Stimulated activated CD4-positive, alpha-beta T cell treated with anti-CD3 and anti-CD28 coated beads, TNF-alpha, amount 100 ng/mL, for 24 hours (primary cell): ENCODE measurements around the gene JPH4.
"Not testable (repeated sequence)": the region's sequence is repeated elsewhere in the genome, so short reads cannot be mapped to it uniquely, and the experiment has no call there.

Experiments
- DNase-seq, 3 experiments: peaks; one replicate each; pipeline ENCODE4 v3.0.0-alpha.2; 2020; ENCODE audit warnings: low read depth in 3 of 3

The JPH4 gene

GRCh38 chr14:23609001-23609400 is 30.4 kb upstream of the JPH4 start:
- DNase-seq = no peak

DNA sequence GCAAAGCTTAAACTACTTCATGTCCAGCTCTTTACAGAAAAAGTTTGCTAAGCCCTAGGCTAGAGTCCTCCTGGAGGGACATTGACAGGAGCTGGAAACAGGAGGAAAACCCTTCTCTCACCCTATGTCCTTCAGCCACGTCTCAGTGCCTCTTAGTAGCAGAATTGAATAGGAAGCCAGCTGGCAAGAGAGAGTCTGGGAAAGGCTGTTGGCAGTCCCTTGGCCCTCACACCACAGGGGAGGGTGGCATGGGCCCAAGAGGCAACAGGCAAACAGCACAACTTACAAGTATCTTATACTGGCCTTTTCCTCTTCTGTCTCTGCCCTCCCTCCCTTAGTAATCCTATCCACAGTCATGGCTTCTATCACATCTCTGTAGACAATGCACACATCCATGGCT is 29.9 kb upstream of the JPH4 start:
- no peak for DNase-seq

GRCh38 chr14:23605931-23606585 is 27.5 kb upstream of the JPH4 start:
- DNase-seq = peak in 1 of 3 experiments; percentile 8

- no peak for DNase-seq
These were observed 26.1 kb upstream of the JPH4 start for GRCh38 chr14:23604675-23605170.

GRCh38 chr14:23604148-23604547 is 25.6 kb upstream of the JPH4 start:
- no peak for DNase-seq

GRCh38 chr14:23603103-23603502 is 24.5 kb upstream of the JPH4 start:
- DNase-seq = no peak

DNA sequence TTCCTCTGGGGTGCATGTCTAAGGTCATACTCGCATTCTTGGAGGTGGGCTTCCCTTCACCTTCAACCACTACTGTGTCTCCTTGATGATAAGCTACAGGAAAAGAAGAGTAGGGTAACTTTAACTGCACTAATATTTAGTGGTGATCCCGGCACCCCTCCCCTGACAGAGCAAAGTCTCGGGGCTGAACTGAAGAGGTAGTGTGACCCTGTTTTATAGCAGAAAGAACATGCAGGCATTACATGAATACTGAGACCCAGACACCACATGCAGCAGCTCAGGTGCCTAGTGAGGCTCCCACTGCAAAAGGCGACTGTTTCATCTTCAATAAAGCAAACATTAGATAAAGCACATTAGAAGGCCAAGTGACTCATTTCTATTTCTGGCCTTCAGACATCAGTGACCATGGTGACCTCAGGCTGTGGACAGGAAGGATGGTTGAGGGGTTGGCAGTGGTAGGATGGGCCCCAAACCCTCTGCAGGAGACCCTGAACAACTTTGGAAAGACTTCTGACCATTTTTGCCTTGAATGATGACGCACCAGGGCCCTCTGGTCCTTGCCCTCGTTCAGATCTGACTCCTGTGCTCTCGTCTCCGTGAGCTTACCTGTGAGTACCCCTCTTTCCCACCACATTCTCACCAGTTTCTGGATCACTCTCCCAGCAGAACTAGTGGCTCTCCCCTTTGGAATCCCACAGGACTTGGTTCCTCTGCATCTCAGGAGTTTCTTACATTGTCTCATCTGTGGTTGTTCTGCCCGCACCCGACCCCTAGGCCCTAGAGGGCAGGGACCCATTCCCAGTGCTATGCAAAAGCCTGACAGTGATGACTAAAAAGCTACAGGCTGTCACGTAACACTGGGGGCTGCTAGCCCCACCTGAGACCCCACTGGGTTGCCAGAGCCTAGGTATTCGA is 23.8 kb upstream of the JPH4 start:
- no peak for DNase-seq

GRCh38 chr14:23601845-23602180 is 23.2 kb upstream of the JPH4 start:
- DNase-seq = no peak

- DNase-seq = no peak
These were observed 22.8 kb upstream of the JPH4 start for GRCh38 chr14:23601424-23601823.

DNA sequence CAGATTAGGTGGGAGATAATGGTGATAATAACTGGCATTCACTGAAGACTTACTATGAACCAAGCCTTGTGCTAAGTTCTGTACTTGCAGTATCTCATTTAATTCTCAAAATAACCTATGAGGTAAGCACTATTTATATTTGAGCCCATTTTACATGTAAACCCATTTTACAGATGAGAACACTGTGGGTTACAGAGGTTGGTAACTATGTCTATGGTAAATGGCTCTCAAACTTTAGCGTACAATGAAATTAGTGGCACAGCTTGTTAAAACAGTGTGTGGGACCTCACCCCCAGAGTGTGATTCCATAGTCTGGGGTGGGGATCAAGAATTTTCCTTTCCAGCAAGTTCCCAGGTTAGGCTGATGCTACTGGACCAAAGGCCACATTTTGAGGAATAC is 22.2 kb upstream of the JPH4 start:
- no peak for DNase-seq

GRCh38 chr14:23600322-23600707 is 21.7 kb upstream of the JPH4 start:
- DNase-seq = no peak

DNA sequence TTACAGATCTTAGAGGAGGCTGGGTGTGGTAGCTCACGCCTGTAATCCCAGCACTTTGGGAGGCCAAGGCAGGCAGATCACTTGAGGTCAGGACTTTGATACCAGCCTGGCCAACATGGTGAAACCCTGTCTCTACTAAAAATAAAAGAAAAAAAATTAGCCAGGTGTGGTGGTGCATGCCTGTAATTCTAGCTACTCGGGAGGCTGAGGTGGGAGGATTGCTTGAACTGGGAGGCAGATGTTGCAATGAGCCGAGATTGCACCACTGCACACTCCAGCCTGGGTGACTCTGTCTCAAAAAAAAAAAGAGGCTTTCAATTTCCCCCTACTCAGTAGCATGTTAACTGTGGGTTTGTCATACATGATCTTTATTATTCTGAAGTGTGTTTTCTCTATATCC is 15.6 kb upstream of the JPH4 start:
- DNase-seq = not testable (repeated sequence)

DNA sequence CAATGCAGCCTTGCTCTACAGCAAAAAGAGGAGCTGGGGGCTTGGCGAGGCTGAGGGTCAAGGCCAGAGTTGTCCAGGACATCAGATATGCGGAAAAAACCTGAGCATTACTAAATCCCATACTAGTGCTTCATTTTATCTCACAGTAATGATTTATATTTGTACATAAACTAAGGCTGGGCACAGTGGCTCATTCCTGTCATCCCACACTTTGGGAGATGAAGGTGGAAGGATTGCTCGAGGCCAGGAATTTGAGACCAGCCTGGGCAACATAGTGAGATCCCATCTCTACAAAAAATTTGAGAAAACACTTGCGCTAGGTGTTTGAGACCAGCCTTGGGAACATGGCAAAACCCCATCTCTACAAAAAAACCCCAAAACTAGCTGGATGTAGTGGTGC is 11.6 kb upstream of the JPH4 start:
- no peak for DNase-seq

DNA sequence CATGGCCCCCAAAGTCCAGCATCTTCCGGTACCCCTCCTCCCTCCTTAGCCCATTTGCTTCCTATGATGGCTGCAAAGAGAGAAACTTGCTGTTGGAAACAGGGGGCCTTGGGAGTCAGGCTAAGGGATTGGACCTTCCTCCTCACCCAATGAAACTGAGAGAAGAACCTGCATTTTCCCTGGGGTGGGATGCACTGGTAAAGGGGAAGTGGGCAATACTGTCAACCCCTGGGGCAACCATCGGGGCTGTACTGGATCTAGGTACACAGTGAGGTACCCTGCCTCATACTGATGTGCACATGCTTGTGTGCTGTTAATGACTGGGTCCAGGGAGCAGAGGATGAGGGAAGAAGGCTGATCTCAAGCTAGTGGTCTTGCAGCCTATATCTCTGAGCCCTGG is 11.0 kb upstream of the JPH4 start:
- no peak for DNase-seq

DNA sequence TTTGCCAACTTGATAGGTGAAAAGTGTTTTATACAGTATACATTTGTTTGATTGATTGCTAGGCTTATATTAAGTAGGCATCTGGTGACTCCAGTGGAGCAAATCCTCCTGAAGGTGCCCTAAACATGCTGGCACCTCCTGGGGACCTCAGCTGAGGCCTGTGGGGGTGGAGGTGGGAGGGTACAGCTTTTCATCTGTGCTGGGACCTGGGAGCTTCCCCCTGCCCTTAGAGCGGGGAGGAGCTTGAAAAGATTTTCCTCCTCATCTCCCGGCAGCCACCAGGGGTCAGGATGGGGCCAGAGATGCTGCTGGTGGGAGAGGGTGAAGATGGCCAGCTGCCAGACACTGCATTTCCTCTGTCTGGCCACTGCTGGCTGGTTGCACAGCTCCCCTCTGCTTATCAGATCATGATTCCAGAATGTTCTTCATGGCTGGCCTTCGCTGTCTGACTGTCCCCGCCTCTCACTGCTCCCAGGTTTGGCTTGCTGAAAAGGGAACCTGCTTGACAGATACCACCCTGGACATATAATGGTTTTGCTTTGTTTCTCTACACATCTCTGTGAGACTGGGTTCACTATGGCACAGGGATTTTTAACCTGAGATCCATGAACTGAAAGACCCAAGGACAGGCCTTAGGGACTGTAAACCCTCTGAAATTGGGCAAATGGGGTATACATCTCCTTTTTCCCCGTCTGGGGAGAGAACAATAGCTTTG is 10.5 kb upstream of the JPH4 start:
- DNase-seq = peak; percentile 48 to 78 (median 64)

GRCh38 chr14:23584527-23585203 is 6.1 kb upstream of the JPH4 start:
- not testable (repeated sequence) for DNase-seq

DNA sequence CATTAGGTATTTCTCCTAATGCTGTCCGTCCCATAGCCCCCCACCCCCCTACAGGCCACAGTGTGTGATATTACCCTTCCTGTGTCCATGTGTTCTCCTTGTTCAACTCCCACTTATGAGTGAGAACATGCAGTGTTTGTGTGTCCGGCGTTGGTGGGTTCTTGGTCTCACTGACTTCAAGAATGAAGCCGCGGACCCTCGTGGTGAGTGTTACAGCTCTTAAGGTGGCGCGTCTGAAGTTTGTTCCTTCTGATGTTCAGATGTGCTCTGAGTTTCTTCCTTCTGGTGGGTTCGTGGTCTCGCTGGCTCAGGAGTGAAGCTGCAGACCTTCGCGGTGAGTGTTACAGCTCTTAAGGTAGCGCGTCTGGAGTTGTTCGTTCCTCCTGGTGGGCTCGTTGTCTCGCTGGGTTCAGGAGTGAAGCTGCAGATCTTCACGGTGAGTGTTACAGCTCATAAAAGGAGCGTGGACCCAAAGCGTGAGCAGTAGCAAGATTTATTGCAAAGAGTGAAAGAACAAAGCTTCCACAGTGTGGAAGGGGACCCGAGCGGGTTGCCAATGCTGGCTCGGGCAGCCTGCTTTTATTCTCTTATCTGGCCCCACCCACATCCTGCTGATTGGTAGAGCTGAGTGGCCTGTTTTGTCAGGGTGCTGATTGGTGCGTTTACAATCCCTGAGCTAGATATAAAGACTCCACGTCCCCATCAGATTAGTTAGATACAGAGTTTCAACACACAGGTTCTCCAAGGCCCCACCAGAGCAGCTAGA is 5.4 kb upstream of the JPH4 start:
- not testable (repeated sequence) for DNase-seq

DNA sequence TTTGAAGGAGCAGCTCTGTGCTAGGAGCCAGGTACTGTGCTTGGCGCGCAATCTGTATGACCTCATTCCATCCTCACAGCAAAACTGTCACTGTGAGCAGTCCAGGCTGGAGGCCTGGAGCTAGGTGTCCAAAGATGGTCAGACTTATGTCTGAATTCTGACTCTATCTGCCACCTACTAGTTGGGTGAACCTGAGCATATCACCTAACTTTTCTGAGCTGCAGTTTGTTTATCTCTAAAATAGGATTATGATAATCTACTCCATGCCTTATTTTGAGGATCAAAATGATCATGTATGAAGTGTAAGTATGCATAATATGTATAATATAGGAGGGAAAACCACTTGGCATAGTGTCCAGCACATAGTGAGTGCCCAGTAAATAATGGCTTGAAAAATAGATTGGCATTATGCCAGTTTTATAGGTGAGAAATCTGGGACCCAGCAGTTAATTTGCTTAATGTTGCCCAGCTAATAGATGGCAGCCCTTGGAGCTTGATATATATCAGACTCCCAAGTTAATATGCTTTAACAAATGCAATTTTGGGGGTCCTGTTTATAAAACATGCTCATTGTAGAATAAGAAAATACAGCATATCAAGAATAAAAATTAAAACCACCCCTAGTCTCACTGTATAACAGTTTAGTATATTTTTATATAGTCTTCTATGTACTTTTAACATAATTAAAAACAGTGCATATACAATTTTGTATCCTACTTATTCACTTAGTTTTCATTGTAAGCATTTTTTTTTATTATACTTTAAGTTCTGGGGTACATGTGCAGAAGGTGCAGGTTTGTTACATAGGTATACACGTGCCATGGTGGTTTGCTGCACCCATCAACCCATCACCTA is 4.5 kb upstream of the JPH4 start:
- no peak for DNase-seq

- DNase-seq = no peak
These were observed 2.3 kb upstream of the JPH4 start for GRCh38 chr14:23580948-23581281.

GRCh38 chr14:23580152-23580926 is 1.7 kb upstream of the JPH4 start:
- DNase-seq = no peak
